22Rv1 (cell line): ENCODE data around the gene LCN9.

Experiments used
- CTCF ChIP-seq: fragments of 450-650 bp; IDR thresholded peaks from 2 replicates; pipeline ENCODE4 v1.5.1; 2017; ENCODE audit warnings: mild to moderate bottlenecking
- ZFX ChIP-seq: fragments of 450-650 bp; IDR thresholded peaks from 2 replicates; pipeline ENCODE4 v1.6.1; 2017; ENCODE audit warnings: antibody characterized with exemption, borderline replicate concordance

- TF ChIP-seq CTCF (no peak), ZFX (no peak)
Measured at GRCh38 chr9:135707252-135708138, 44.4 kb downstream of the LCN9 start.
